GM18870 (cell line): ENCODE measurements around the gene PRKAG1.
A peak's percentile ranks its signal among the peaks of the same experiment; 100 is the strongest.
"Not testable (repeated sequence)": the region's sequence is repeated elsewhere in the genome, so short reads cannot be mapped to it uniquely, and the experiment has no call there.

ENCODE experiments used
- ATAC-seq: cut with Tn5 transposase; IDR thresholded peaks from one replicate; pipeline ENCODE4 v1.9.1; 2021; ENCODE audit warnings: moderate library complexity; ENCODE audit not compliant: unreplicated experiment

The PRKAG1 gene

DNA sequence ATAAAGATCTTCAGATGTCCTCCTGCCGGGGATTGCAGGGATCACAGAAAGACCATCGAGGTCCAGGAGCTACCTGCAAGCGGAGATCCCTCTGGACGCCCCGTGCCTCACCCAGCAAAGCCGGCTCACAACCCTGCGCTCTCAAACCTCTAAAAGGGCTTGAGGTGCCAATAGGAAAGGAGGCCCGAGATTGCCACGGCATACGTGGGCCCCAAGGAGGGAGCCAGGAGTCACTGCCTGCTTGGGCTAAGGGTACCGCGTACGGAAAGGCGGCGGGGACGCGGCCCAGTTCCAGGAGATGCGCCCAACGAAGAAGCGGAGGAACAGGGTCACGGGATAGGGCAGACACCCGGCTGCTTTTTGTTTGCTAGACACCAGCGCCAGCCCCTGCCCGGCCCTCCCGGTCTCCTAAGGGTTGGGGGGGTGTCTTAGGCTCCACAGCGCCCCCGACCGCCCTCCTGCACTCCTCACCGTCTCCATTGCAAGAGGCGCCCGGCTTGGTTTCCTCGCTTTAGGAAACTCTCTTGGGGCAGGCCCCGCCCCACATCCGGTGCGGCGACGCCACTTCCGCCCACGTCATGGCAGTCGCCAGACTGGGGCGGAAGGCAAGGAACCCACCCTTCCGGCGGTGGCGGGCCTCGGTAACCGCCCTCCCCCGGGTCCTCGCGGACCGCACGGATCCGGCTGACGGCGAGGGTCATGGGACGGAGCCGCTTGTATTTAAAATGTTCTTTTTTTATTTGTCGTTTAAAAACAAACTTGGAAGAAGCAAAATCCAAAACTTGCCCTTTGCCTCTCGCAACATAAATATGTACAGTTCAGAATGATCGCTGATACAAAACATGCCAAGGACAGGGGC is at the start of gene PRKAG1:
PRKAG1 (minus strand) TSS at position 516 of the 859 bp plus-strand sequence; CDS start at position 480, 36 bp downstream.
- ATAC-seq: peak; percentile 86

DNA sequence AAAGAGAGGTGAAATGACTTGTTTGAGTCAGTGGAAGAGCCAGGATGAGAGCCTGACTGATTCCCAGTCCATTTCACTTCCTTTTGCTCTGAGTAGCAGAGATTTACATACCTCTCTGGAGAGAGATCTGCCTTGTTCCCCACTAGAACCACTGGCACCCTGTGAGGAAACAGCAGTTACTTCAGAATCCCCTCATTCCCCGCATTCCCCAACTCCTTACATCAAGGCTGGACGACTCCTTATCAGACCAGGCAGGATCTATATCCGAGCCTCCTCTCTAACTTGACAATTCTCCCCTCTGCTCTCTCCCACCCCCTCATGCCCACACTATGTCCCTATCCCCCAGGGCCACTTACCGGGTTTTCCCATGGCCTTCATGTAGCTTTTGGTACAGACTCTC is 47.5 kb upstream of the PRKAG1 start:
- no peak for ATAC-seq

DNA sequence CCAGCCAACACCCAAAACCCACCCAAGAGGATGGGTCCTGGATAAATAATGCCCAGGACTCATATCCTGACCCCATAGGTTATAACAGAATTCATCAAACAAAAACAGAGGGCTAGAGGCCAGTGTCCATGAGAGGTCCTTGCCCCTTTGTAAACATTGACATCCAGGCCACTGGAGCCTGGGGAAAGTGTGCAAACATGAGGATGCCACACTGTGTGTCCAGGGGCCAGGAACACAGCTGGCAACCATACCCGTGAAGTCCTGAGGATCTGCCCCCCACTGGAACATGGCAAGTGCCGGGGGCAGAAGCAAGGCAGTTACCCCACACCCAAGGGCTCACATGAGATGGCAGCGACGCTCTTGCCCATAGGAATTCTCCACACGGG is 46.2 kb upstream of the PRKAG1 start:
- no peak for ATAC-seq

GRCh38 chr12:49061916-49062315 is 43.3 kb upstream of the PRKAG1 start:
- not testable (repeated sequence) for ATAC-seq

- no peak for ATAC-seq
Observed at GRCh38 chr12:49061157-49061650, 42.6 kb upstream of the PRKAG1 start.

DNA sequence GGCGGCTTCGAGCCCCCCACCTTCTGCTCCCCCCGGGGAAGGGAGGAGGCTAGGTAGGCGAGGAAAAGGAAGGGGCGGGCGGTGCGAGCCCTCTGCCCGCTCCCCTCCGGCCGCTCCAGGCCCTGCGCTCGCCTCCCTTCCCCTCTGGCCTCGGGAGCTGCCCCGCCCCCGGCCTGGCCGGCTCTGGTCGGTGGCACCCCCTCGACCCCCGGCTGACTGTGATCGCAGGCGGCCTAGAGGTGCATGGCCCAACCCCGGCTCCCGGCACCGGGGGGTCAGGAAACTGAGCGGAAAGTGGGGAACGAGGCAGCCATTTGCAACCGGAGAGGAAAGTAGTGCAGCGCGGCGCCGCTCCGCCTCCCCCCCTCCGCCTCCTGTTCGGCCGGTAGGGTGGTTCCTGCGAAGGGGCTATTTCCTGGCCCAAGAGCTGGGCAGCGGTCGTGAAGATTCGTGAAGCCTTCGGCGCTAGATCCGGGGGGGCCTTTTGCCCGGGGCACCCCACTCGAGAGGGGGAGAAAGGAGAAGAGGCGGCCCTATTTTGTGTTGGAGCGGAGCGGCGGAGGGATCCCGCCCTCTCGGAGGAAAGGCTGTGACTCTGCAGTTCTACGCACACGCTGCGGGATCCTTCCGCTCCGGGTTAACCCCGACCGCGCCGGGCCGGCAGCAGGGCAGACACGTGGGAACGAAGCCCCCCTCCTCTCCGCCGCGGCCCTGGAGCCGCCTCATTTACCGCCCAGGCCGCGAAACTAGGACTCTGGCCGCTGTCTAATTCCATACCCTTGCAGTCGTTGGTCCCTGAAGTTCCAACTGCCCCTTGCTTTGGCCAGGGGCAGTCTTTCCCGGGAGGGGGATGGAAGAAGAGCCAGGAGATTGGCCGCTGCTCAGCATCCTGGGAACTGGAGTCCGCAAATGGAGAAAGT is 41.9 kb upstream of the PRKAG1 start, which contains the start of gene KMT2D:
KMT2D (minus strand) TSS at position 558 of the 920 bp plus-strand sequence. CDS start 5,470 bp downstream, outside the sequence.
- no peak for ATAC-seq

DNA sequence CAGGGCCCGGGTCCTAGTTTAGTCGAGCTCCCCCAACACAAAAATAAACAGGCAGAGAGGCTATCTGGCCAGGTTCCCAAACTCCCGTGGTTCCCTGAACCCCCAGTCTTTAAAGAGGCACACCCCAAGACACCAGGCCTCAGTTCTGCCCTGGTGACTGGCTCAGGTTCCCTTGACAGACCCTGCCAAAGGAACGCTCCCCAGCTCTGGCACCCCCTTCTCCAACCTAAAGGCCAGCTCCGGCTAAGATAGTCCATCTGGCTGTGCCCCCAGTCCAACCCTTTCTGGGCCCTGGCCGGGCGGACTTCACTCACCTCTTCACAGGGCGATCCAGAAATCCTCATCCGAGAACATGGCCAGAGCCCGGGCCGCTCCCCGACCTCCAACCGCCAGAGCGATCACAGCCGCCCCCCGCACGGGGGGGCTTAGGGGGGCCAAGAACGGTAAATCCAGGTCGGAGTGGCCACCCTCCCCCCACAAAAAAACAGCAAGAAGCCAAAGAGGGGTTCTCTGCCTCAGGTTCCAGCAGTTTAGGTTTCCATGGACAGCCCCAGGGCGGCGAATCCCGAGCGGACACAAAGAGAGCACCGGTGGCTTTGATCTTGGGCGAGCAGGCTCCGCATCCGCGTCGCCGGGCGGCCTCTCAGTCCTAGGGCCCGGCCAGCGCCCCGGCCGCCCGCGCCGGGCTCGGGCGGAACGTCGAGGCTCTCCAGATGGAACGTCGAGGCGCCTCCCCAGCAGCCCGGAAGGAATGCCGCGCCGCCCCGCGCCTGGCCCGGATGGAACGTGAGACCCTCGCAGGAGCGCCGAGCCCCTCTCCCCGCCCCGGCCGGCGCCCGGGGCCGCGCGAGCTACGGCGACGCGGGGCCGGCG is 41.0 kb upstream of the PRKAG1 start:
- ATAC-seq: no peak

DNA sequence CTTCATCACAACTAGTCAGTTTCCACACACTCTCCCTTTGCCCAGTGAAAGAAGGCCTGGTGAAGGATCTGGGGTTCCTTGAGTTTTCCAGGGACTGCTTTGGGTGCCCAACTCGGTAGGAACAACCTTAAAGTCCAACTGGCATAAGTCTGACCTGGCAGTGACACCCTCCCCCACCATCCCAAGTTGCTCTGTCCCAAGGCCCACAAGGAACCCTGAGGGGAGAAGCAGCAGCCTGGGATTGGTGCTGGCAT is 40.4 kb upstream of the PRKAG1 start:
- ATAC-seq: no peak

- ATAC-seq: no peak
Observed at GRCh38 chr12:49058366-49059044, 39.9 kb upstream of the PRKAG1 start.

DNA sequence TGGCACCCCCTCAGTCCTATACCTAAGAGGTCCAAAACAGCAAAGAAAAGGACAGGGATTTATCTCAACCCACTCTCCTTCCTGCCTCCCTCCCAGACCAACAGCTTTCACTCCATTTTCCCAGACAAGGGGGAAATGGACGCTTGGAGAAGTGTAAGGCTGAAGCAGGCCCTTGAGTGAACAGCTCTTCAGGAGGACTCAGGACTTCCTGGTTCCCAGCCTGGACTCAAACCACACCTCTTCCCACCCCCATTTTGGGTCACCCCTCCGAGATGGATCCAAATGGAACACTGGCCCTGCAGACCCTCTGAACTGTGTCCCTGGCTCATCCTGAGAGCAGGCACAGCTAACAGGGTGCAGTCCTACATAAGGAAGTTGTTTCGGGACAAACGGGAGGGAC is 39.3 kb upstream of the PRKAG1 start:
- no peak for ATAC-seq

- peak; percentile 71 for ATAC-seq
Observed at GRCh38 chr12:49055978-49056754, 37.6 kb upstream of the PRKAG1 start.

DNA sequence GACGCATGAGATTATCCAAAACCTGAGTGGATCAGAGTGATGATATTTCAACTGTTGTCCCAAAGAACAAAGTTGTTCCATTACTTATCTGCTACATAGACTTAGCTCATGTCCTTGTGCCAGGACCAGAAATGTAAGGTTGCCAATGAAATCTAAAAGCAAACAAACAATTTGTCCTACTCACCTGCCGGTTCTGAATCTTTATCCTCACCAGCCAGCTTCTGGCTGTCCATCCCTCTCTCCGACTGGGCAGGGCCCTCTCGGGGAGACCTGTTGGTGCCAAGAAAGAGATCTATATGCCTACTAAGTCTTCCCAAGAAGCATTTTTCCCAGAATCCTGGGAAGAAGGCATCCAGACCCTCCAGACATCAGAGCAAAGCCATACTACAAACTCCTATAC is 36.5 kb upstream of the PRKAG1 start:
- ATAC-seq: no peak

DNA sequence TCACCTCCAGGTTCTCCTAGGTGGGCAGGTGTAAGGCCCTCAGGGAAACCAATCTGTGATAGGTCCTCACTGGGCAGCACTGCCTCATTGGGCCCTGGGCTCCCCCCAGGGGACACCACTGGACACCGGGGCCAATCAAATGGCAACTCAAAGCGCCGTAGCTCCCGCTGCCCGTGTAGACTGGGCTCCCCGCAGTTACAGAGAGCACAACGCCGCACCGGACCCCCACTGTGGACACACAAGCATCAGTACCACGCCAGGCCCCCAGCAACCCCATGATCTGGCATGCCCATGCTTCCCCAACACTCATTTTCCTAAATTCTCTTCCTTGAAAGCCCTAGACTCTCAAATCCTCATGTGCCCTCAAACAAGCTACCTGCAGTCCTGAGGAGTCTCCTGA is 35.9 kb upstream of the PRKAG1 start:
- no peak for ATAC-seq

- ATAC-seq: no peak
Observed at GRCh38 chr12:49054096-49054495, 35.5 kb upstream of the PRKAG1 start.

- ATAC-seq: no peak
Observed at GRCh38 chr12:49052451-49053208, 34.1 kb upstream of the PRKAG1 start.

- ATAC-seq: no peak
Observed at GRCh38 chr12:49051777-49052438, 33.3 kb upstream of the PRKAG1 start.

GRCh38 chr12:49051373-49051764 is 32.8 kb upstream of the PRKAG1 start:
- ATAC-seq: no peak
